ENCODE results near the gene RNF144B.
"Not testable (repeated sequence)": the region's sequence is repeated elsewhere in the genome, so short reads cannot be mapped to it uniquely, and the experiment has no call there.

RNF144B gene

DNA sequence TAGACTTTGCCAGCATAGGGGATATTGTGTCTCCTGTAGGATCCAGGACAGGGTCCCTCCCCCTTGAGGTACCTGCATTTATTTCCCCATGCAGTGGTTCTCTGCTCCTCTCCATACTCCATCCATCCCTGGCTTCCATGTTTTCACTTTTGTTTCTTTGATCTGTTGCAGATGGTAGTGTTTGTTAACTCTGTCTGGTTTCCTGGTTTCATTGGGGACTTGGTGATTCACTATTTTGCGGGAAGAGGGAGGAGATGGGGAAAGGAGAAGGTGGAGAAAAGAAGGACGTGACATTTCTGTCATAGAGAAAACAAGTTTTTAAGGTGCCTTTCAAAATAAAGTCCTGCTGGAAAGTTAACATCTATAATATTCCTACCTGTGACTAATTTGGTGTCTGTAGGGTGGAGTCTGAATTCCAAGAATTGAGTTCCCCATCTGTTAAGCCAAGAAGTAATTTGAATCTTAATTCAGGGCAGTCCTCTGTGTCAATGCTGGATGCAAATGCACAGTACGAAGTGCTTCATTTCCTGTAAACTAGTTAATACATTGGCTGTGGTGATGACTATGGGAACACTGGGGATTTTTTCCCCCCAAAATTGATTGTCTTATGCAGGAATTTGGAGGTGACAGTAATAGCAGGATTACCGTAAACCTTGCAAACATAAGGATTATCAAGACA is 6.9 kb upstream of the RNF144B start:
- DNase-seq, result no peak

DNA sequence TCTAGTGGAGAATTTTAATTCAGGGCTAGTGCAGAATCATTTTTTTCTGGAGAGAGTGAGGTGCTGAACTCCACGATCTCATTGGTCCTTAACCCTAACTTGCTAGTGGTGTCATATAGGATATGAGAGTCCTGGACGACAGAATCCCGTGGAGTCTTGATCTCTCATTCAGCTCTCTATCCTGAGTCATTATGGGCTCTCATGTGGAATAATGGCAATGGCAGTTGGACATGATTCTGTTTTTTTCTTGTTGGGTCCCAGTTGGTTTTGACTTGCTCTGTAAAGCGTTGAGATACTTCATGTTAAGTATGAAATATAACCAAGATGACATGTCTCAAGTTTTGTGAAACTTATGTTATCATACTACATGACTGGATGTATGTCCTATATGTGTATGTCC is 6.3 kb upstream of the RNF144B start:
- DNase-seq, result no peak

DNA sequence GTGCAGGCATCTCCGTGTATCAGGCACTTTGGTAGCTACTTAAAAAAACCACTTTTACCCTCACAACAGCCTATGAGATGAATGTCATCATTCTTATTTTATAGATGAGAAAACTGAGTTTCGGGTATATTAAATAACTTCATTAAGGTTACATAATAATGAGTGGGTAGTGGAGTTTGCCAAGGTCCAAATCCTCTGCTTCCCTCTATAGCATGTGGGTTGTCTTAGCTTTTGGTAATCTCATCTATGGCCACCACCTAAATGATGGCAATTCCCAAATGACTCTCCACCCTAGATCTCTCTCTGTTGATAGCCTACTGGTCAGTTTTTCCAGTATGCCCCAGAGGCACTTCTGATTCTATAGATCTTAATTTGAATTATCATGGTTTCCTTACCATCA is 3.7 kb upstream of the RNF144B start:
- DNase-seq, result no peak

DNA sequence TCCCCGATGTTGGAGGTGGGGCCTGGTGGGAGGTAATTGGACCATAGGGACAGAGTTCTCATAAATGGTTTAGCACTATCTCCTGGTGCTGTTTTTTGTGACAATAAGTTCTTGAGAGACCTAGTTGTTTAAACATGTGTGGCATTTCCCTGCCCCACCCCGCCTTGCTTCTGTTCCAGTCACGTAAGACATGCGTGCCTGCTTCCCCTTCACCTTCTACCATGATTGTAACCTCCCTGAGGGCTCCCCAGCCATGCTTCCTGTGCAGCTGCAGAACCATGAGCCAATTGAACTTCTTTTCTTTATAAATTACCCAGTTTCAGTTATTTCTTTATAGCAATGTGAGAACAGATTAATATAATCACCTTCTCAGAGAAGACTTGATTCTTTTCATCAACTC is 2.5 kb upstream of the RNF144B start:
- no peak for DNase-seq

DNA sequence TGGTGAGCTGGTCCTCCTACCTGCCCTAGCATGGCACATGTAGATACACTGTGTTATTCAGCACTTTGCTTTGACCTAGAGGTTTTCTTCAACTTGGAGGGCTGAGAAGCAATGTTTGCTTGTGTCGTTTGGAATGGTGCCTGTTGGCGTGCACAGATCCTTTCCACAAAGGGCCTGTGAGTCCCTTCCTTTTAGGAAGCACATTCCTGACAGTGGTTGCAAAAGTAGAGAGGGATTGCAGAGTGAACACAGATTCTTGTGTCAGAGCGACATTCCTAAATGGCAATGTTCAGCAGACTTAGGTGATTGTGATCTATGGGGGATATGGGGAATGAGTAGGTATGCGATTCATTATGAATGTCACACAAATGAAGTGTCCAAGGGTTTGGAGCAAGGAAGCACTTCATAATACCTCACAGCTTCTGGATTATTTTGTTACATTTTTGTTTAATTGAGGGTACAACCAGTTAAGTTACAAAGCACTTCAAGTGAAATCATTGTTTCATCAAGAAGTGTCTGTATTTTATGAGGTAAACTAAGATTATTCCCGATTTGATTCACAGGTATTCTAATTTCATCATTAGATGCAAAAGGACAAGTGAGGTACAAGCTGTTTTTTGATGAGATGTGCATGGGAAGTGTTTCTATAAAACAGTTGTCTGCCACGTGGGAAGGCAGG is 713 bp upstream of the RNF144B start:
- DNase-seq, result no peak

DNA sequence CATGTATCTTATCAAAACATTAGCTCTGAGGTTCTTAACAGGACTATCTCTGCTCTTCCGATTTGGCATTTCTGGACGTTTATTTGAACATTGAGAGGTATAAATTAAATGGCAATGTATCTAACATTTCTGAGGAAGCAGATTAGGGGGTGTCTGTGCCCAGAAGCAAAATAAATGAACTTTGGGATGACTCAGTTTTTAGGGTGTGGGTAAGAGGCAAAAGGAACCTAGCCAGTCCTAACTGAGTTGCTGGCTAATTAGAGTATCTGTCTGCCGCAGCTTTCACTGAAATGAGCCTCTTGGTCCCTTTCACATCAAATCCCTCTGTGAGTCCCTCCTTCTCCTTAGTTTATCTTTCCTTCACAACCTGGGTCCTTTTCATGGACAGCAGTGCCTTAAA is 1.1 kb downstream of the RNF144B start:
- no peak for DNase-seq

DNA sequence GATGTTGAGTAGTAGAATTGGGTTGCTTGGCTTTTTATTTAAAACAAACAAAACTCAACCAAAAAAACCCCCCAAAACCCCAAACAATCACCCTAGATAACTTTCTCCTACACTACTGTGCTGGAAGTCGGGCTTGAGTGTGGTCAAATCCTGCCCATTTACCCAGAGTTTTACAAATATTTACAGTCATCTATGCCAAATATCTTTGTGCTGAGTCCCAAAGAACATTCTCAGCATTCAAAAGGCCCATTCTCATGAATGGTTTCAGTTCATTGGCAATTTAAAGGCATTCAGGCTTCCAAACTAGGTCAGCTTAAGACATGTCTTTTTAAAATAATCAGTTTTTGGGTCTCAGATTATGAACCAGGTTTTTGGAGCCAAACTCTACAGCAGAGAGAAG is 1.8 kb downstream of the RNF144B start:
- peak; percentile 88 for DNase-seq

DNA sequence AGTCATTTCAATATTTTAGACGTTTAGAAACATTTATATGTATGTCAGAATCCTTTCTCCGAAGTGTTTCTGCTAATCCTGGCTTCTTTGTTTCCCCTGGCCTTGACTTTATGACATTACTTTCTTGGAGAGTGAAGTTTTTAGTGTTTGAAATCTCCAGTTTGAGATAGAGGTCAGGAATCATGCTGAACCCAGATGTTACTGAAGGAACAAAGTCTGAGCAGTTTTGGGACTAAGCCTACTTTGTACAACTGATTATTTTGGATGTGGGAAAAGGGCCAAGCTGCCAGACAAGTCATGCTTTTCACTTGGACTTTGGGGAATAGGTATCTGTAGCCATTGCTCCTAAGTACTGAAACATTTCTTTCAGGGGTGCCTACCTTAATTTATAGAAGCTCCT is 2.3 kb downstream of the RNF144B start:
- peak; percentile 42 for DNase-seq

DNA sequence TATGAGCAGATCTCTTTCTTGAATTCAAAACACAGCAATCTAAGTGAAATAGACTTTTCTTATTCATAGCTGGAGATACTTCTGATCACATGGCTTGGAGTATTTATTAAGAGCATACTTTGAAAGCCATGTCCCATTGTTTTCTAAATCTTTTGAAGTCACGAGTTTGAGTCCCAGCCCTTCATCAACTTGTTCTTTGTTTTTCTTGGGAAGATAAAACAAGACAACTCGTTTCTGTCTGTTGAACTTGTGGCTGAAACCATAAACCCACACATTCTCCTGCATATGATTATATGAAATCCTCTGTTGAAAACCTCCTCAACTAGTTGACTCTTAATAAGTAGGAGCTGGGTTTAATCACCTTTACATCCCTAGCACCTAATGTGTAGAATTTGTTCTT is 3.3 kb downstream of the RNF144B start:
- DNase-seq, result no peak

DNA sequence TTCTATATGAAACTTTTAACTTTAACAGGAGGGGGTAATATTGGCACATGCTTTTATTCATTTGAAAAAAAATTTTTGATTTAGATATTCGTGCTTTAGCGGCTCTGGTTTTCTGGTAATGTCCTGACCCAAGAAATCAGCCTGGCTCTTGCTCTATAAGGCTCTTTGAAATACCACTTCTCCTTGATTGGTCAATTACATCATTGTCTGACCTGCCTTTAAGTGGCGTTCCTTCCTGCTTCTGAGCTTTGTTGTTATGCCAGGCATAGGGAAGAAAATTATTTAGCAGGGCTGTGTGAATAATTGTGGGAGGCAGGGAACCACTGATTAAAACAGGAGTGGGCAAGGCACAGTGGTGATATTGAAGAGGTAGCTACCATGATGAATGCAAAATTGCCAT is 3.9 kb downstream of the RNF144B start:
- DNase-seq, result no peak

DNA sequence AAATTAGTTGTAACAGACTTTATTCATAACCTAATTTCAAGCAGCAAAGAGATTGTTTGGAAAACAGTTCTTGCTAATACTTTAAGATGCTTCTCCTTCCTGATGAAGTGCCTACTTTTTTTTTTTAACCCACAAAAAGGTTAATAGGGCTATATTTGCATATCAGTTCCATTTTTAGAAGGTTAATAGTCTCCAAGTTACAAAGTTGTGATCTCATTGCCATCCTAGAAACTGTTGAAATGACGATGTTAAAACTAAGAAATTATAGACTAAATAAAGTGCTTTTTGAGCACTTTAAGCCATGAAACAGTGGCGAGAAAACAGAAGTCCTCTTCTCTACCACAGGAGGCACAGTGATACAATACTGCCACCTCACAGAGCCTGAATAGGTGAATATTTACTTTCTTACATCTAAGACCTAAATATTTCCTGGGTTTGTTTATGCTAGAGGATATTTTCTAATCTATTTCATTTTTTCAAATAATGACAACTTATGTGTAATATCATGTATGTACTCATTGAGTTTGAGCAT is 5.3 kb downstream of the RNF144B start:
- no peak for DNase-seq

DNA sequence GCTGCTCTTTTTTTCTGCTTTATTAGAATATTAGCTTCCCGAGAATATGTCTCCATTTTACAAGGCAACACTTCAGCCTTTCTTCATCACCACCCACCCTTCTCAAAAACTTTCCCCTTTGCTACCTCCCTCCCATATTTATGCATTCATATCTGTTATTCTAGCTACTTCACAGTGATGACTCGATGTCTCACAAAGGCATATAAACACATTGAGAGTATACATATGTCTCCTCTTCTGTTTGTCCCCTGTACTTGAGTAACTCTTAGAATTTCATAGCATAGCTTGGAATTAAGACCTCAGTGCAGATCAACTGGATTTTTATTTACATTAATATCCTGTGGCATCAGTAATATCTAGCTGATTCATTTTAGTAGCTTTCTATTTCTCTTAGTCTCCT is 6.5 kb downstream of the RNF144B start:
- no peak for DNase-seq

DNA sequence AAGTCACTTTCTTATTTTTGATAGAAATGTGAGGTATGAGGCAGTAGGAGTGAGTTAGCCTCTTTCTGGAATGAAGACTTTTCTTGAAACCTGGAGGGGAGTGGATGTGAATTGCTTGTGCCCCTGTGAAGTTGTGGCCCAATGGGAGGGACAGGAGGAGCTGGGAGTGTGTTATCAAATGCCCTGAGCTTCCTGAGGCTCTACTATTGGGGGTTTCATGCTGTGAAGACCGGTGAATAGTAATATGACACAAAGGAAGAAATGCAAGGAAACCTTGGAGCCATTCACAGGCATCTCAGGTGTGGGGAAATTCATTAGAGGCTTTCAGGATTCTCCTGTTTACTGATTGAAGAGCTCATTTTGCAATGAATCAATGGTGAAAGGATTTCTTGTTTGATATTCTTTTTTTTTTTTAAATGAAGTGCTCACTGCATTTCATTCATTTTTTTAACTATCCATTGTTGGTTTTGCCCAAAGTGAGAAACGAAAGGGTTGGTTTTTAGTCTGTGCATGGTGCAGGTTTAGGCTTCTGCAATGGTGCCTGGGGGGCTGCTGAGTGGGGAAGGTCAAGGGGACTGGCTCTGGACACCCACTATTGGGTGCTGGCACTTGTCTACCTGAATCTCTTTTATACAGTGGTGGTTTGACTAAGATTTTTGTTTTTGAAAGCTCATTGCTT is 8.2 kb downstream of the RNF144B start:
- DNase-seq, result no peak

DNA sequence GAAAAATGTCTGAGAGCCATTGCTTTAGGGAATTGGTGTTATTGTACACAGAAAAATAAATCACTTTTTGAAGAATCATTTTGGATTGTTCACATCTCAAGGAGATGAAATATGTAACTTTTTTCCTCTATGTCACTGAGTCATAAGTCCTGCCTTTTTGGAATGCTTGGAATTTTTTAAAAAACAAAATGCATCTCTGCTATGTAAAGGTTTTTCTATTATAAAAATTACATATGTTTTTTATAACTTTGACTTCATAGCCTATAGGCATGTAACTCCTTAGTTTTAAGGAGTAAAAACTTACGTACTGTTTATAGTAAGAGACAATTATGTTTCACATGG is 8.7 kb downstream of the RNF144B start:
- peak; percentile 59 for DNase-seq

DNA sequence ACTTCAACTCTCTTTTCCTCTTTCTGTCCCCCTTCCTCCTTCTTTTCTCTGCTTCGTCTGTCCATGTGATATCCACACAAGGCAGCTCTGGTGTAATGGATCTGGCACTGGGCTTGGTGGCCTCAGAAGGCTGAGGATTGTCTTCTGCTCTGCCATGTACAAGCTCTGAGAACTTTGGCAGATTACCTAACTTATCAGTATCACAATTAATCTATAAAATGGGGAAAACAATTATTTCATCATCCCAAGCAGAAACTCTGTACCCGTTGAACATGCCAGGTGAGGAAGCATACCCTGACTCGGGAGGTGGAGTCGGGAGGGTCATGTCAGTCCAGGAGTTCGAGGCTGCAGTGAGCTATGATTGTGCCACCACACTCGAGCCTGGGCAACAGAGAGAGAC is 10.6 kb downstream of the RNF144B start:
- no peak for DNase-seq

DNA sequence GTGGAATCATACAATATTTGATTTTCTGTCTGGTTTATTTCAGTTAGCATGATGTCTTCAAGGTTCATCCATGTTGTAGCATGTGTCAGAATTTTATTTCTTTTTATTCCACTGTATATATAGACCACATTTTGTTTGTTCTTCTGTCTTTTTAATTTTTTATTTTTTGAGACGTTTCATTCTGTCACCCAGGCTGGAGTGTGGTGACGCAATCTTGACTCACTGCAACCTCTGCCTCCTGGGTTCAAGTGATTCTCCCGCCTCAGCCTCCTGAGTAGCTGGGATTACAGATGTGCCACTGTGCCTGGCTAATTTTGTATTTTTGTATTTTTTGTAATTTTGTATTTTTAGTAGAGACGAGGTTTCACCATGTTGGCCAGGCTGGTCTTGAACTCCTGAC is 11.1 kb downstream of the RNF144B start:
- not testable (repeated sequence) for DNase-seq

DNA sequence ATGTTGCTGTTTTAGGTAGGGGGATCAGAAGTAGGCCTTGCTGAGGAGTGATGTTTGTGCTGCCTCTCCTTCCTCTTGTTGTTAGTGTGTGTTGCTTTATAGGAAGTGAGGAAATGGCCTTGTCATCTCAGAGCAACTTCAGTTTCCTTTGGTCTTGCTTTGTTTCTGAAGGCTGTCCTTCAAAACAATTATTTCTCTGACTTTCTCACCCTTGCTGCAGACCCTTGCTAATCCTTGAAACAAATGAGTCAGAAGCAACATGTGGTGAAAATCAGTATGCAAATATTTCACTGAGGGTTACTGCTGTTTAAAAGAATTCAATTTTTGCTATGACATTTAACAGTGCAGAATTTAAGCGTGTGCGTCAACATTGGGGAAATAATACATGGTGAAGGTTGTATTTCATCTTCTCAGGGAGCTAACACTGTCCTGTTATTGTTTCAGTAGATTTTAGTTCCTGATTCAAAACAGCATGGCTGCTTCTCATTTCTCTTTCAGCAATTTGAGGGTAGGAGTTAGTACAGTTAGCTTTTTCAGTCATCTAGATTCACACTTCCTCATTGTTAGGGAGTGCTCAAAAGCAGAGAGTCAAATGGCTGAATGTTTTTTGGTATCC is 13.8 kb downstream of the RNF144B start:
- peak; percentile 66 for DNase-seq

DNA sequence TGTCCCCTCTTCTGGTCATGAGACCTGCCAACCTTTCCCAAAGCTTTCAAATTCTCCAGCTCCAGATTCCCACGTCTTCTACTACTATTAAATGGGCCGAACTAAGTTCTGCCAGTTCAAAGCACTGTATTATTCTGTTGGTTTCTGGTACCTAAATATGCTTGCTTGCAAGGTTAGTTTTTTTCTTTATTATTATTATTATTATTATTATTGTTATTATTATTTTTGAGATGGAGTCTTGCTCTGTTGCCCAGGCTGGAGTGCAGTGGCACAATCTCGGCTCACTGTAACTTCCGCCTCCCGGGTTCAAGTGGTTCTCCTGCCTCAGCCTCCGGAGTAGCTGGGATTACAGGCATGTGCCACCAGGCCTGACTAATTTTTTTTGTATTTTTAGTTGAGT is 17.8 kb downstream of the RNF144B start:
- not testable (repeated sequence) for DNase-seq

DNA sequence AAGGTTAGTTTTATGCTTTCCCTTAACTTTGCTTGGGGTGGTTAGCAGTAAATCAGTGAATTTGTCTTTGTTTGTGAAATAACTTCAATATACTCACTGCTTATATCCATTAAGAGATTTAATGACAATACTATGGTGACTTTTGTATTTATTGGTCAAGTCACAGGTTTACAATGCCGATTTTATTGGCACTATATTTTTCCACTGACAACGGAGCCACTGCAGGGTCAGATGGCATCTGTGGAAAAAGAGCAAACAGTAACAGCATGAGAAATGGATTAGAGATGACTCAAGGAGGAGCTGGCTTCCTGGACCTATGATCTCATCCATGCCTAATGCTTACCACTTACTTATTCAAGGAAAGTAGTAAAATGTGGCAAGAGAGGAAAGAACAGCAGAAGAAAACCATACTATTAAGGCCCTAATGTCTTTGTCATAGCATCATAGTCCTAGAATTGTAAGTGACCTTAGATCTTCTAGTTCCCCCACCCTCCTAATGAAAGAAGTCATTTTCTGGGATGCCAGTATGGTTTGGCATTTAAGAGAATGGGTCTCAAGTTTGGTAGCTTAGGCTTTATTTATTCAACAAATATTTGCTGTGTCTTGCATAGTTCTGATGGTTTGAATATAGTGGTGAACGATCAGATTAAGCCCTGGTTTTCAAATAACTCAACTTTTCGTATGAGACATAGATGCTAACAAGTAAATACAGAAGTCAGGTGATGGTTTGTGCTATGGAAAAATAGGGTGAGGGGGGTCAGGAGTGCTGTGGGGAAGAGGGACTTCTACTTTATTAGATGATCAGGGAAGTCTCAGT is 18.5 kb downstream of the RNF144B start:
- DNase-seq, result peak; percentile 96

DNA sequence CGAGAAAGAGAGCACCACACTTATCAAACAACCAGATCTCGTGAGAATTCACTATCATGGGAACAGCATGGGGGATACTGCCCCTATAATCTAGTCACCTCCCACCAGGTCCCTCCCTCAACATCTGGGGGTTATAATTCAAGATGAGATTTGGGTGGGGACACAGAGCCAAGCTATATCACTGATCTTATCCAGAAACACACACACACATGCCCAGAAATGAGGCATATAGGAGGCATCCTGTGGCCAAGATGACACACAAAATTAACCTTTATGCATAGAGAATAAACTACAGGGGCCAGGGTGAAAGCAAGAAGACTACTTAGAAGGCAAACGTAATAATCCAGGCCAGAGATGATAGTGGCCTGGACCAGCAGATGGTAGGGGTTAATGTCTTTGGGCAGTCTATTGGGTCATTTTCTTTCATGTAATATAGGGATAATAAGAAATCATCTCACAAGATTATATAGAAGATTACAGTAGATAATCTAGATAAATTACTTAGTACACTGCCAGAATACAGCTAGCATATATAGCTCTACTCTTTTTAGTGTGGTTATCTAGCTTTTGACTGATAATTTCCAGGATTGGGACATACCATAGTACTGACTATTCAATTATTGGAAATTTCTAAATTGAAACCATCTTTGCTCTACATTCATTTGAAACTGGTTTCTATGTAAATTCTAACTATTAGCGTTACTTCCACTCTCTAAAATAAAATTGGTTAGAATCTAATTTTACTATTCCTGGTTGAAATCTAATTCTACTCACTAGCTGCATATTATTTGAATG is 20.0 kb downstream of the RNF144B start:
- no peak for DNase-seq

DNA sequence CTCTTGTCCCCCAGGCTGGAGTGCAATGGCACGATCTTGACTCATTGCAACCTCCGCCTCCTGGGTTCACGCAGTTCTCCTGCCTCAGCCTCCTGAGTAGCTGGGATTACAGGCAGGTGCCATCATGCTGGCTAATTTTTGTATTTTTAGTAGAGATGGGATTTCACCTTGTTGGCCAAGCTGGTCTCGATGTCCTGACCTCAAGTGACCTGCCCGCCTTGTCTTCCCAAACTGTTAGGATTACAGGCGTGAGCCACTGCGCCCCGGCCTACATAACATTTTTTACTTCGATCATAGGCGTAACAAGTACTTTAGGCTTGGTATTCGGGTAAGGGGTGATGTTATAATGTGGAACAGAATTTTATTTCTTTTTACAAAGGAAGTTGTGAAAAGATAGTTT is 22.5 kb downstream of the RNF144B start:
- not testable (repeated sequence) for DNase-seq

DNA sequence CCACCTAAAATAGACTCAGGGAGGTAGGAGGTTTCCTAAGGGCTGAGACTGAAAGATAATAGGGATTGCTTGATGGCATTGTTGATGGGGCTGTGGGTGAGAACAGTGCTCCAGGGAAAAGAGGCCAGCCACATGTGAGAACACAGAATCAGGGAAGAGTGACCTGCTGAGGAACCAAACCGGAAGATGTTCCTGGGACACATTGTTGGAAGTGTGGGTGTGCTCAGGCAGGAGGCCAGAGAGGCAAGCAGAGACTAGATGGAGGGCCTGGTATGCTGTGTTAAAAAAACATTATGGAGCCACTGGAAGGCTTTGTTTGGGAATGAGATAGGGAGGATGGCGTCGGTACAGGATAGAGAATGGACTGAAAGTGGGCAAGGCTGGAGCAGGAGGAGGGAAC is 23.3 kb downstream of the RNF144B start:
- no peak for DNase-seq

Measured in HCEC 1CT (cell line).